ENCODE results near the gene CAP1. TPM values are rescaled to one million over a fixed set of nuclear protein-coding genes. Genes with fewer than 3 reads are reported as not detected.
"Not testable (repeated sequence)": the region's sequence is repeated elsewhere in the genome, so short reads cannot be mapped to it uniquely, and the experiment has no call there.

The CAP1 gene
- total and polyA plus RNA-seq, 8 donors, result 150 to 501 (median 167) TPM

GRCh38 chr1:39995973-39996393, 44.5 kb upstream of the CAP1 start:
- no peaks in the 10 kb centered on the region for H3K27me3 ChIP-seq
- no peaks in the 10 kb centered on the region for H3K36me3 ChIP-seq
- H3K4me1 ChIP-seq, result no peaks in the 10 kb centered on the region
- ATAC-seq (no peak), DNase-seq (no peak)
- H3K27ac ChIP-seq, result no peak overlapping the region
- no peak for TF ChIP-seq CTCF (IDR thresholded peaks at IDR 0.05)
- no peak overlapping the region for H3K4me3 ChIP-seq
- intact Hi-C loops (cut with DNase I), result no loop called here
- H3K9me3 ChIP-seq, result no peaks in the 10 kb centered on the region

- Histone ChIP-seq H3K27me3 (no peaks in the 10 kb centered on the region), H3K27ac (no peak overlapping the region), H3K9me3 (no peaks in the 10 kb centered on the region), H3K4me3 (no peak overlapping the region), H3K4me1 (no peaks in the 10 kb centered on the region), H3K36me3 (no peaks in the 10 kb centered on the region)
- TF ChIP-seq CTCF (IDR thresholded peaks at IDR 0.05), result no peak
- ATAC-seq, result no peak
- intact Hi-C loops (cut with DNase I), result no loop called here
- DNase-seq, result no peak
These were observed 44.0 kb upstream of the CAP1 start for GRCh38 chr1:39996396-39997004.

GRCh38 chr1:40001456-40001855, 39.1 kb upstream of the CAP1 start:
- Histone ChIP-seq H3K4me3 (no peak overlapping the region), H3K4me1 (no peaks in the 10 kb centered on the region), H3K36me3 (no peaks in the 10 kb centered on the region), H3K27me3 (no peaks in the 10 kb centered on the region), H3K9me3 (peaks cover 0 to 4% of the 10 kb centered on the region in 2 donors), H3K27ac (no peak overlapping the region)
- intact Hi-C loops (cut with DNase I), result no loop called here
- ATAC-seq (no peak), DNase-seq (no peak)
- TF ChIP-seq CTCF (IDR thresholded peaks at IDR 0.05), result no peak

- Histone ChIP-seq H3K4me1 (no peaks in the 10 kb centered on the region), H3K27me3 (no peaks in the 10 kb centered on the region), H3K9me3 (peaks cover 0 to 4% of the 10 kb centered on the region in 2 donors), H3K27ac (no peak overlapping the region), H3K36me3 (no peaks in the 10 kb centered on the region), H3K4me3 (no peak overlapping the region)
- no peak for DNase-seq
- no peak for ATAC-seq
- intact Hi-C loops (cut with DNase I), result no loop called here
- no peak for TF ChIP-seq CTCF (IDR thresholded peaks at IDR 0.05)
These were observed 37.1 kb upstream of the CAP1 start for GRCh38 chr1:40003156-40004093.

GRCh38 chr1:40004857-40005256, 35.7 kb upstream of the CAP1 start:
- intact Hi-C loops (cut with DNase I), result no loop called here
- Histone ChIP-seq H3K27me3 (no peaks in the 10 kb centered on the region), H3K36me3 (no peaks in the 10 kb centered on the region), H3K4me1 (no peaks in the 10 kb centered on the region), H3K27ac (no peak overlapping the region), H3K4me3 (no peak overlapping the region), H3K9me3 (peaks cover 0 to 4% of the 10 kb centered on the region in 2 donors)
- TF ChIP-seq CTCF (IDR thresholded peaks at IDR 0.05), result no peak
- DNase-seq (no peak), ATAC-seq (no peak)

GRCh38 chr1:40007481-40008034, 33.0 kb upstream of the CAP1 start:
- H3K36me3 ChIP-seq; H3K27me3 ChIP-seq; DNase-seq; H3K27ac ChIP-seq; H3K9me3 ChIP-seq; H3K4me1 ChIP-seq; intact Hi-C loops (cut with DNase I); ATAC-seq; H3K4me3 ChIP-seq: not testable (repeated sequence)

Data from left lung (tissue), 10 donors.